Measurements from ENCODE around the gene TMEM203. TPM values are rescaled to one million over a fixed set of nuclear protein-coding genes. Genes with fewer than 3 reads are reported as not detected.

The TMEM203 gene
- total and polyA plus RNA-seq, 2 of the 13 experiments (the other 11 are each of a cell fraction or from before 2014, with no cell fraction given), result 23.4 to 36.7 TPM

DNA sequence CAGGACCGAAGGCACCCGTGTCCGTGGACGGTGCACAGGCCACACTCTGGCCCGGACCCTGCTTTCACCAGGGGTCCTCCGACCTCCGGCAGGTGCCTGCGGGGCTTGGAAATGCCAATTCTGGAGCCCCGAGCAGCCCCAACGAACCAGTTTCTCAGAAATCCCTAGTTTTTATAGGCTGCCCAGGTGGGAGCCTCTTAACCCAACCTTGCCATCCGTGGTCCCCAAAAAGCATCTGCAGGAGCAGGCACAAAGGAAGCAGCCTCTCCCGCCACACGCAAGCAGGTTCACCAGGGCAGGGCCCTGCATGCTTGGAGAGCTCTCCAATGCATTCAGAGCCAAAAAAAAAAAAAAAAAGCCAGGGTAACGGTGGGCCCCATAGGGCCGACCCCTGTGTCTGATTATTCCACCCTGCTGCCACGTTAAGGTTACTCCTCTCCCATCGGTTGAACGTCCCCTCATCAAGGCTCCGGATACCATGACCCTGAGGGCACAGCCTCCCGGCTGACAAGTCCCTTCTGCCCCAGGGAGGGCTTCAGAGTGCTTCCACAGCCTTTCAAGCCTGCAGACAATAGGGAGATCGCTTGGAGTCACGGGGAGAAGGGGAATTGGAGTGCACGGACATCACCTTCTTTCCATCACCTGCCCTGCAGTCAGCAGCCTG lies 4.1 kb downstream of the TMEM203 start (continued):
- TF ChIP-seq, protein P1, sequence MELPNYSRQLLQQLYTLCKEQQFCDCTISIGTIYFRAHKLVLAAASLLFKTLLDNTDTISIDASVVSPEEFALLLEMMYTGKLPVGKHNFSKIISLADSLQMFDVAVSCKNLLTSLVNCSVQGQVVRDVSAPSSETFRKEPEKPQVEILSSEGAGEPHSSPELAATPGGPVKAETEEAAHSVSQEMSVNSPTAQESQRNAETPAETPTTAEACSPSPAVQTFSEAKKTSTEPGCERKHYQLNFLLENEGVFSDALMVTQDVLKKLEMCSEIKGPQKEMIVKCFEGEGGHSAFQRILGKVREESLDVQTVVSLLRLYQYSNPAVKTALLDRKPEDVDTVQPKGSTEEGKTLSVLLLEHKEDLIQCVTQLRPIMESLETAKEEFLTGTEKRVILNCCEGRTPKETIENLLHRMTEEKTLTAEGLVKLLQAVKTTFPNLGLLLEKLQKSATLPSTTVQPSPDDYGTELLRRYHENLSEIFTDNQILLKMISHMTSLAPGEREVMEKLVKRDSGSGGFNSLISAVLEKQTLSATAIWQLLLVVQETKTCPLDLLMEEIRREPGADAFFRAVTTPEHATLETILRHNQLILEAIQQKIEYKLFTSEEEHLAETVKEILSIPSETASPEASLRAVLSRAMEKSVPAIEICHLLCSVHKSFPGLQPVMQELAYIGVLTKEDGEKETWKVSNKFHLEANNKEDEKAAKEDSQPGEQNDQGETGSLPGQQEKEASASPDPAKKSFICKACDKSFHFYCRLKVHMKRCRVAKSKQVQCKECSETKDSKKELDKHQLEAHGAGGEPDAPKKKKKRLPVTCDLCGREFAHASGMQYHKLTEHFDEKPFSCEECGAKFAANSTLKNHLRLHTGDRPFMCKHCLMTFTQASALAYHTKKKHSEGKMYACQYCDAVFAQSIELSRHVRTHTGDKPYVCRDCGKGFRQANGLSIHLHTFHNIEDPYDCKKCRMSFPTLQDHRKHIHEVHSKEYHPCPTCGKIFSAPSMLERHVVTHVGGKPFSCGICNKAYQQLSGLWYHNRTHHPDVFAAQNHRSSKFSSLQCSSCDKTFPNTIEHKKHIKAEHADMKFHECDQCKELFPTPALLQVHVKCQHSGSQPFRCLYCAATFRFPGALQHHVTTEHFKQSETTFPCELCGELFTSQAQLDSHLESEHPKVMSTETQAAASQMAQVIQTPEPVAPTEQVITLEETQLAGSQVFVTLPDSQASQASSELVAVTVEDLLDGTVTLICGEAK (IDR thresholded peaks at IDR 0.05), result no peak
- TF ChIP-seq, protein P1 (CRISPR knock-in tag; IDR thresholded peaks at IDR 0.05), result peak; percentile 25; the same call in 1 of the 2 replicates
- no peak for TF ChIP-seq SP1 (IDR thresholded peaks at IDR 0.05)
- TF ChIP-seq SP1 (CRISPR knock-in tag; IDR thresholded peaks at IDR 0.05), result no peak
- TF ChIP-seq, protein P2, sequence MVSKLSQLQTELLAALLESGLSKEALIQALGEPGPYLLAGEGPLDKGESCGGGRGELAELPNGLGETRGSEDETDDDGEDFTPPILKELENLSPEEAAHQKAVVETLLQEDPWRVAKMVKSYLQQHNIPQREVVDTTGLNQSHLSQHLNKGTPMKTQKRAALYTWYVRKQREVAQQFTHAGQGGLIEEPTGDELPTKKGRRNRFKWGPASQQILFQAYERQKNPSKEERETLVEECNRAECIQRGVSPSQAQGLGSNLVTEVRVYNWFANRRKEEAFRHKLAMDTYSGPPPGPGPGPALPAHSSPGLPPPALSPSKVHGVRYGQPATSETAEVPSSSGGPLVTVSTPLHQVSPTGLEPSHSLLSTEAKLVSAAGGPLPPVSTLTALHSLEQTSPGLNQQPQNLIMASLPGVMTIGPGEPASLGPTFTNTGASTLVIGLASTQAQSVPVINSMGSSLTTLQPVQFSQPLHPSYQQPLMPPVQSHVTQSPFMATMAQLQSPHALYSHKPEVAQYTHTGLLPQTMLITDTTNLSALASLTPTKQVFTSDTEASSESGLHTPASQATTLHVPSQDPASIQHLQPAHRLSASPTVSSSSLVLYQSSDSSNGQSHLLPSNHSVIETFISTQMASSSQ (IDR thresholded peaks at IDR 0.05; ENCODE audit: low read depth), result no peak
- TF ChIP-seq, protein P2 (CRISPR knock-in tag; IDR thresholded peaks at IDR 0.05; ENCODE audit: borderline replicate concordance), result no peak
- TF ChIP-seq ZMAT3 (CRISPR knock-in tag; conservative IDR thresholded peaks at IDR 0.05), result no peak; the same call in 1 of the 2 replicates
- TF ChIP-seq, protein P3, sequence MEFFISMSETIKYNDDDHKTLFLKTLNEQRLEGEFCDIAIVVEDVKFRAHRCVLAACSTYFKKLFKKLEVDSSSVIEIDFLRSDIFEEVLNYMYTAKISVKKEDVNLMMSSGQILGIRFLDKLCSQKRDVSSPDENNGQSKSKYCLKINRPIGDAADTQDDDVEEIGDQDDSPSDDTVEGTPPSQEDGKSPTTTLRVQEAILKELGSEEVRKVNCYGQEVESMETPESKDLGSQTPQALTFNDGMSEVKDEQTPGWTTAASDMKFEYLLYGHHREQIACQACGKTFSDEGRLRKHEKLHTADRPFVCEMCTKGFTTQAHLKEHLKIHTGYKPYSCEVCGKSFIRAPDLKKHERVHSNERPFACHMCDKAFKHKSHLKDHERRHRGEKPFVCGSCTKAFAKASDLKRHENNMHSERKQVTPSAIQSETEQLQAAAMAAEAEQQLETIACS (CRISPR knock-in tag; IDR thresholded peaks at IDR 0.05), result no peak
- no peak for TF ChIP-seq ZKSCAN1 (IDR thresholded peaks at IDR 0.05; ENCODE audit: low read length)
- TF ChIP-seq, protein P4, sequence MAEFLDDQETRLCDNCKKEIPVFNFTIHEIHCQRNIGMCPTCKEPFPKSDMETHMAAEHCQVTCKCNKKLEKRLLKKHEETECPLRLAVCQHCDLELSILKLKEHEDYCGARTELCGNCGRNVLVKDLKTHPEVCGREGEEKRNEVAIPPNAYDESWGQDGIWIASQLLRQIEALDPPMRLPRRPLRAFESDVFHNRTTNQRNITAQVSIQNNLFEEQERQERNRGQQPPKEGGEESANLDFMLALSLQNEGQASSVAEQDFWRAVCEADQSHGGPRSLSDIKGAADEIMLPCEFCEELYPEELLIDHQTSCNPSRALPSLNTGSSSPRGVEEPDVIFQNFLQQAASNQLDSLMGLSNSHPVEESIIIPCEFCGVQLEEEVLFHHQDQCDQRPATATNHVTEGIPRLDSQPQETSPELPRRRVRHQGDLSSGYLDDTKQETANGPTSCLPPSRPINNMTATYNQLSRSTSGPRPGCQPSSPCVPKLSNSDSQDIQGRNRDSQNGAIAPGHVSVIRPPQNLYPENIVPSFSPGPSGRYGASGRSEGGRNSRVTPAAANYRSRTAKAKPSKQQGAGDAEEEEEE (CRISPR knock-in tag; IDR thresholded peaks at IDR 0.05; ENCODE audit: borderline replicate concordance), result no peak
- TF ChIP-seq HNF4A (CRISPR knock-in tag; IDR thresholded peaks at IDR 0.05), result no peak
- no peak for TF ChIP-seq ZNF331 (CRISPR knock-in tag; IDR thresholded peaks at IDR 0.05)
- TF ChIP-seq PAX8 (CRISPR knock-in tag; IDR thresholded peaks at IDR 0.05; ENCODE audit: borderline replicate concordance), result no peak
- TF ChIP-seq ZBTB20 (CRISPR knock-in tag; IDR thresholded peaks at IDR 0.05; ENCODE audit: borderline replicate concordance, low read depth), result no peak
